Adrenal gland (tissue), 12 donors: Measurements from ENCODE around the gene TIA1. TPM values are rescaled to one million over a fixed set of nuclear protein-coding genes. Genes with fewer than 3 reads are reported as not detected.

Source experiments
- DNase-seq, 7 donors: peaks; one replicate each; pipeline ENCODE4 v3.0.0-alpha.2; 2019 to 2020
- H3K27ac ChIP-seq, 5 donors: fragments of 200-600 bp; sonication (generic) in 4 of 5; 1 replicate in 3 of 5; 2 replicates in 2 of 5; pipeline versions ENCODE4 v1.5.1 to v1.8.0; 2016 to 2020; ENCODE audit warnings: mild to moderate bottlenecking in 1 of 5
- H3K27me3 ChIP-seq: fragments of 200-600 bp; 2 replicates; pipeline ENCODE4 v1.8.0; 2021
- H3K36me3 ChIP-seq, 2 donors: fragments of 200-600 bp; replicated peaks in 1 of 2; 1 replicate in 1 of 2; 2 replicates in 1 of 2; pipeline versions ENCODE4 v1.5.1 to v1.8.0; 2018 to 2022
- H3K4me1 ChIP-seq, 2 donors: fragments of 200-600 bp; replicated peaks in 1 of 2; 1 replicate in 1 of 2; 2 replicates in 1 of 2; pipeline versions ENCODE4 v1.5.1 to v1.8.0; 2018 to 2021
- H3K4me3 ChIP-seq, 4 donors: fragments of 200-600 bp; sonication (generic) in 3 of 4; one replicate each; pipeline ENCODE4 v1.5.1; 2016 to 2018
- H3K9me3 ChIP-seq, 3 donors: fragments of 200-600 bp; sonication (generic) in 1 of 3; replicated peaks in 1 of 3; 1 replicate in 2 of 3; 2 replicates in 1 of 3; pipeline versions ENCODE4 v1.5.1 to v1.8.0; 2016 to 2021
- CTCF ChIP-seq, 6 experiments: fragments of 450-650 bp in 4 of 6; fragments of 200-600 bp in 2 of 6; sonication (generic) in 1 of 6; IDR thresholded peaks; 1 replicate in 5 of 6; 2 replicates in 1 of 6; pipeline versions ENCODE4 v1.5.1 to v1.8.0; 2016 to 2021; ENCODE audit warnings: antibody characterized with exemption in 6 of 6, mild to moderate bottlenecking in 2 of 6, moderate library complexity in 1 of 6
- POLR2A ChIP-seq, 2 donors: fragments of 450-650 bp; IDR thresholded peaks; one replicate each; pipeline ENCODE4 v1.6.1; 2017; ENCODE audit warnings: antibody characterized with exemption in 2 of 2, mild to moderate bottlenecking in 2 of 2, moderate library complexity in 1 of 2
- WGBS, 4 donors: extraction: QIAGEN DNeasy Blood & Tissue Kit in 2 of 4; methylation state at CpG; one replicate each; pipeline versions ENCODE4 v1.1.5 to v1.1.7; 2013 to 2017; 5-methylcytosine and 5-hydroxymethylcytosine counted together
- intact Hi-C, 2 donors: fragments of 100-400 bp; cut with DNase I; formaldehyde crosslinking; loops; one replicate each; pipeline versions ENCODE4 v1.14.1 to v1.15.0; 2022 to 2023
- microRNA counts, 2 donors: library from miRNA; unstranded; fragments of <30 nt; microRNA quantifications; one replicate each; lab custom pipeline; 2016
- microRNA-seq, 3 donors: library from miRNA; unstranded; fragments of <30 nt; microRNA quantifications; one replicate each; pipeline ENCODE4, GENCODE V29; 2017 to 2020
- polyA plus RNA-seq, 3 donors: library from polyadenylated mRNA; stranded (reverse); fragments of 200-250 nt in 2 of 3; fragments of 350-450 nt in 1 of 3; fragmentation: Illumina TruSeq in 1 of 3; extraction: RNeasy Lipid Tissue Mini Kit (QIAGEN cat#74804) in 1 of 3; gene quantifications; one replicate each; pipeline ENCODE4 v1.2.3, GENCODE V29; 2013 to 2014
- small RNA-seq, 2 donors: library from RNA; depleted of rRNA; stranded (forward); fragments of <200 nt; gene quantifications; one replicate each; pipeline ENCODE3, GENCODE V24; 2016
- total RNA-seq, 9 donors: library from RNA; depleted of rRNA in 4 of 9; stranded (reverse); fragments of >200 nt in 4 of 9; fragments of 120-200 nt in 1 of 9; fragmentation: NEBNext Ultra II Directional in 1 of 9; extraction: Animal tissue kit (Norgen Biotek cat#: 25700) in 1 of 9; gene quantifications; one replicate each; pipeline versions ENCODE4 v1.1.0 to v1.2.4, GENCODE V29; 2013 to 2023
- donor health status: healthy with polysubstance abuse.
- donor health status: Bipolar disorder and iron deficiency.
- donor health status: DM: yes; HTN: yes; CAD: no.
- donor health status: DM: no; HTN: no; CAD: no.
- donor health status: DM: no; HTN: no; CAD: no.
- donor health status: DM: yes; HTN: yes; CAD: no.

TIA1 gene
- total and polyA plus RNA-seq, 12 donors: 25.9 to 181 (median 87.2) TPM

GRCh38 chr2:70161069-70161534 is 87.3 kb downstream of the TIA1 start:
- no peak for DNase-seq
- no peaks in the 10 kb centered on the region for H3K27me3 ChIP-seq
- intact Hi-C loops: no loop called here
- TF ChIP-seq CTCF (IDR thresholded peaks at IDR 0.05) (no peak), POLR2A (IDR thresholded peaks at IDR 0.05) (no peak)
- H3K27ac ChIP-seq: no peak overlapping the region
- H3K4me1 ChIP-seq: no peaks in the 10 kb centered on the region
- H3K36me3 ChIP-seq: peaks cover 0 to 67% of the 10 kb centered on the region in 2 donors
- H3K9me3 ChIP-seq: no peaks in the 10 kb centered on the region
- WGBS, 4 donors: 33 to 54% (median 51%) methylated on average over 2 of the region's 2 CpGs
- no peak overlapping the region for H3K4me3 ChIP-seq

GRCh38 chr2:70160545-70160944 is 87.9 kb downstream of the TIA1 start:
- Histone ChIP-seq H3K4me1 (no peaks in the 10 kb centered on the region), H3K27me3 (no peaks in the 10 kb centered on the region), H3K27ac (no peak overlapping the region), H3K4me3 (no peak overlapping the region), H3K9me3 (no peaks in the 10 kb centered on the region), H3K36me3 (peaks cover 0 to 62% of the 10 kb centered on the region in 2 donors)
- WGBS, 4 donors: 83 to 89% (median 88%) methylated on average over 6 of the region's 6 CpGs
- intact Hi-C loops: no loop called here
- TF ChIP-seq POLR2A (IDR thresholded peaks at IDR 0.05) (no peak), CTCF (IDR thresholded peaks at IDR 0.05) (no peak)
- DNase-seq: no peak

MicroRNA genes within 50 kb of the gene (microRNA counts, 767-probe panel; counts per million panel counts)
- 0 counts per million in 2 donors for microRNA hsa-miR-1285-3p (lab: Ali Mortazavi, UCI)

Small RNAs within 50 kb of the gene (microRNA-seq; reads per million reads assigned to microRNA genes)
- gene MIR1285-2: 0 reads per million in 3 donors

Small RNAs within 50 kb of the gene (small RNA-seq; reads per million reads assigned to genes)
- gene AC016700.2 (0 reads per million in 2 donors), gene MIR1285-2 (0 reads per million in 2 donors)

Other genes starting within 250 kb of the TIA1 start
- gene PCBP1, start 161.2 kb downstream of the TIA1 start, total RNA-seq: 100 to 1,000 TPM in 8 of 9 donors, 10 to 100 TPM in 1; 32.8 to 511 (median 242) TPM
- 100 to 1,000 TPM; 269 to 405 (median 350) TPM for gene PCBP1, start 161.2 kb downstream of the TIA1 start, polyA plus RNA-seq
- 10 to 100 TPM; 14.7 to 33.7 (median 19.6) TPM for gene C2orf42, start 57.6 kb downstream of the TIA1 start, total RNA-seq
- 10 to 100 TPM in 2 of 3 donors, 1 to 10 TPM in 1; 8.0 to 13.7 (median 13.5) TPM for gene C2orf42, start 57.6 kb downstream of the TIA1 start, polyA plus RNA-seq
- gene PCYOX1, start 9.5 kb upstream of the TIA1 start, total RNA-seq: 100 to 1,000 TPM in 2 of 9 donors, 10 to 100 TPM in 7; 50.5 to 124 (median 65.5) TPM
- 10 to 100 TPM; 10.1 to 60.5 (median 11.7) TPM for gene PCYOX1, start 9.5 kb upstream of the TIA1 start, polyA plus RNA-seq
- 100 to 1,000 TPM in 6 of 9 donors, 10 to 100 TPM in 3; 70.8 to 171 (median 116) TPM for gene SNRPG, start 45.1 kb upstream of the TIA1 start, total RNA-seq
- 100 to 1,000 TPM; 102 to 219 (median 209) TPM for gene SNRPG, start 45.1 kb upstream of the TIA1 start, polyA plus RNA-seq
- gene FAM136A, start 53.4 kb upstream of the TIA1 start, total RNA-seq: 10 to 100 TPM; 12.0 to 46.2 (median 23.2) TPM
- 10 to 100 TPM; 25.7 to 39.1 (median 32.5) TPM for gene FAM136A, start 53.4 kb upstream of the TIA1 start, polyA plus RNA-seq